SK-N-MC (cell line): ENCODE measurements around the gene LBP.

ENCODE experiments used
- EZH2 ChIP-seq: fragments of 200-600 bp; sonication (generic); IDR thresholded peaks from one replicate; pipeline ENCODE4 v1.6.1; 2017; ENCODE audit warnings: antibody characterized with exemption
- POLR2AphosphoS5 ChIP-seq: IDR thresholded peaks from 2 replicates; pipeline ENCODE4 v1.6.1; 2012; ENCODE audit warnings: mild to moderate bottlenecking, low read depth, low read length, borderline replicate concordance

- TF ChIP-seq POLR2AphosphoS5 (no peak), EZH2 (no peak)
Measured at GRCh38 chr20:38346247-38346651, at the start of gene LBP.
